Right atrium auricular region (tissue), 2 donors: ENCODE results near the gene TAS2R41. TPM values are rescaled to one million over a fixed set of nuclear protein-coding genes. Genes with fewer than 3 reads are reported as not detected.

Experiments used
- DNase-seq: peaks from one replicate; pipeline ENCODE4 v3.0.0-alpha.2; 2019; ENCODE audit warnings: low spot score
- H3K27ac ChIP-seq, 2 donors: fragments of 200-600 bp; sonication (generic); 1 replicate in 1 of 2; 2 replicates in 1 of 2; pipeline ENCODE4 v1.5.1; 2016 to 2019
- H3K27me3 ChIP-seq, 2 donors: fragments of 200-600 bp; sonication (generic); one replicate each; pipeline versions ENCODE4 v1.5.1 to v1.6.0; 2017 to 2019
- H3K36me3 ChIP-seq: fragments of 200-600 bp; sonication (generic); one replicate; pipeline ENCODE4 v1.5.1; 2016
- H3K4me1 ChIP-seq, 2 donors: fragments of 200-600 bp; sonication (generic); one replicate each; pipeline versions ENCODE4 v1.5.1 to v1.6.0; 2017 to 2019
- H3K4me3 ChIP-seq, 2 donors: fragments of 200-600 bp; sonication (generic); 1 replicate in 1 of 2; 2 replicates in 1 of 2; pipeline ENCODE4 v1.5.1; 2017 to 2019; ENCODE audit warnings: mild to moderate bottlenecking in 1 of 2, moderate library complexity in 1 of 2
- H3K9me3 ChIP-seq, 2 donors: fragments of 200-600 bp; sonication (generic); one replicate each; pipeline ENCODE4 v1.5.1; 2019
- CTCF ChIP-seq, 2 donors: fragments of 200-600 bp; sonication (generic); IDR thresholded peaks; one replicate each; pipeline ENCODE4 v1.5.1; 2019; ENCODE audit warnings: antibody characterized with exemption in 2 of 2
- total RNA-seq, 2 donors: library from RNA; depleted of rRNA; stranded (reverse); fragments of >200 nt; gene quantifications; one replicate each; pipeline ENCODE4 v1.1.0, GENCODE V29; 2016

Gene TAS2R41
- total RNA-seq, 2 donors from 2014 or later, result not detected

GRCh38 chr7:143456992-143457793 is 20.5 kb upstream of the TAS2R41 start:
- Histone ChIP-seq H3K27me3 (no peaks in the 10 kb centered on the region), H3K4me1 (no peaks in the 10 kb centered on the region), H3K36me3 (no peaks in the 10 kb centered on the region), H3K9me3 (peaks cover 0 to 9% of the 10 kb centered on the region in 2 donors), H3K4me3 (no peak overlapping the region), H3K27ac (no peak overlapping the region)
- DNase-seq, result no peak
- no peak for TF ChIP-seq CTCF (IDR thresholded peaks at IDR 0.05)

- Histone ChIP-seq H3K4me1 (no peaks in the 10 kb centered on the region), H3K36me3 (no peaks in the 10 kb centered on the region), H3K27me3 (no peaks in the 10 kb centered on the region), H3K4me3 (no peak overlapping the region), H3K27ac (no peak overlapping the region), H3K9me3 (peaks cover 0 to 12% of the 10 kb centered on the region in 2 donors)
- no peak for TF ChIP-seq CTCF (IDR thresholded peaks at IDR 0.05)
- no peak for DNase-seq
These were observed 19.4 kb upstream of the TAS2R41 start for GRCh38 chr7:143458263-143458662.

GRCh38 chr7:143458681-143459080 is 19.0 kb upstream of the TAS2R41 start:
- DNase-seq, result no peak
- no peak overlapping the region for H3K27ac ChIP-seq
- peaks cover 0 to 12% of the 10 kb centered on the region in 2 donors for H3K9me3 ChIP-seq
- no peaks in the 10 kb centered on the region for H3K4me1 ChIP-seq
- no peaks in the 10 kb centered on the region for H3K36me3 ChIP-seq
- no peaks in the 10 kb centered on the region for H3K27me3 ChIP-seq
- no peak for TF ChIP-seq CTCF (IDR thresholded peaks at IDR 0.05)
- no peak overlapping the region for H3K4me3 ChIP-seq

- Histone ChIP-seq H3K4me1 (no peaks in the 10 kb centered on the region), H3K9me3 (peaks cover 0 to 12% of the 10 kb centered on the region in 2 donors), H3K4me3 (no peak overlapping the region), H3K27me3 (no peaks in the 10 kb centered on the region), H3K36me3 (no peaks in the 10 kb centered on the region), H3K27ac (no peak overlapping the region)
- TF ChIP-seq CTCF (IDR thresholded peaks at IDR 0.05), result no peak
- no peak for DNase-seq
These were observed 18.3 kb upstream of the TAS2R41 start for GRCh38 chr7:143459359-143459758.

GRCh38 chr7:143460271-143460979 is 17.2 kb upstream of the TAS2R41 start:
- H3K4me3 ChIP-seq, result no peak overlapping the region
- no peaks in the 10 kb centered on the region for H3K4me1 ChIP-seq
- TF ChIP-seq CTCF (IDR thresholded peaks at IDR 0.05), result no peak
- no peaks in the 10 kb centered on the region for H3K36me3 ChIP-seq
- no peak for DNase-seq
- no peaks in the 10 kb centered on the region for H3K27me3 ChIP-seq
- peaks cover 0 to 12% of the 10 kb centered on the region in 2 donors for H3K9me3 ChIP-seq
- no peak overlapping the region for H3K27ac ChIP-seq
